ENCODE measurements around the gene RNF208. TPM values are rescaled to one million over a fixed set of nuclear protein-coding genes. Genes with fewer than 3 reads are reported as not detected.

RNF208 gene
- total RNA-seq, 1 donor from 2014 or later = 12.8 TPM

GRCh38 chr9:137229903-137230704 lies 8.1 kb upstream of the RNF208 start:
- Mint-ChIP-seq H3K9me3 (no peaks in the 10 kb centered on the region), H3K27me3 (peaks cover 2% of the 10 kb centered on the region), H3K36me3 (ENCODE audit: low read depth) (no peaks in the 10 kb centered on the region), H3K27ac (no peak overlapping the region), H3K4me3 (no peak overlapping the region), H3K4me1 (peaks cover 3% of the 10 kb centered on the region)
- no peak for DNase-seq
- intact Hi-C loops (cut with micrococcal nuclease) = no loop called here

DNA sequence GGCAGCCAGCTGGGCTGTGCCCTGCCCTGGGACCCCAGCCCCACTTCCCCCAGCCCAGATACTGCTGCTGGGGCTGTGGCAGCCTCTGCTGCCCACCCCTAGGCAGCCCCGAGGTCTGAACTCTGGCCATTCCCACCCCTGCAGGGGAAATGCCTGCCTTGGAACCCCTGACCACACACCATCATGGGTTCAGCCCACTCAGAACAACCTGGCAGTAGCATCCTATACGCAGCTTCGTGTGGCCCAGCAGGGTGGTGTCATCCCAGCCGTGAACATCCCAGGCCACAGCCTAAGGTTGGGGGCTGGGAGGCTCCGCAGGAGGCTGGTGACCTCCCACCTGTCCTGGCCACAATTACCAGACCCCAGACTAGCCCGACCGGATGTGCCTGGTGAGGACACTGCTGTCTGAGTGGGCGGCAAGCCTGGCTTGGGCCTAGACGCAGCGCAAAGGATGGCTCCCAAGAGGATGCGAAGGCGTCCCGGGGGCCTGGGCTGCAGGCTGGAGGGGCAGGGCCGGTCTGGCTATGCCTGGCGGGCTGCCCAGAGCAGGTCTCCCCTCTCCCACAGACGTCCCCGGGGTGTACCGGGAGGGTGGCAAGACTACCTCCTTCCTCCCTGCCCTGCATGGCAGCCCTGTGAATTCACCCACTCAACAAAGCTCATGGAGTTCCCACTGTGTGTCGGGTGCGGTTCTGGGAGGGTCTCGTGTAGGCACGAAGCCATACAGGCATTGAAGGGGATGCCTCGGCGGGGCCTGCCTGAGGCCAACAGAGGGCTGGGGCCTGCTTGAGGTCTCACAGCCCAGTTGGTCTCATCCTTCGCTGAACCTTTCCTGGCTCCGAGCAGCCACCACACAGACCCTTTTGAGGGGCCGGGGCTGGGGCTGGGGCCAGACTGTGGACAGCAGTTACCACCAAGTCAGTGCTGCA lies 7.2 kb upstream of the RNF208 start:
- no peaks in the 10 kb centered on the region for H3K9me3 Mint-ChIP-seq
- H3K27me3 Mint-ChIP-seq = peaks cover 2% of the 10 kb centered on the region
- no peaks in the 10 kb centered on the region for H3K36me3 Mint-ChIP-seq (ENCODE audit: low read depth)
- intact Hi-C loops (cut with micrococcal nuclease) = no loop called here
- no peak for DNase-seq
- H3K27ac Mint-ChIP-seq = no peak overlapping the region
- H3K4me1 Mint-ChIP-seq = peaks cover 3% of the 10 kb centered on the region
- H3K4me3 Mint-ChIP-seq = no peak overlapping the region

DNA sequence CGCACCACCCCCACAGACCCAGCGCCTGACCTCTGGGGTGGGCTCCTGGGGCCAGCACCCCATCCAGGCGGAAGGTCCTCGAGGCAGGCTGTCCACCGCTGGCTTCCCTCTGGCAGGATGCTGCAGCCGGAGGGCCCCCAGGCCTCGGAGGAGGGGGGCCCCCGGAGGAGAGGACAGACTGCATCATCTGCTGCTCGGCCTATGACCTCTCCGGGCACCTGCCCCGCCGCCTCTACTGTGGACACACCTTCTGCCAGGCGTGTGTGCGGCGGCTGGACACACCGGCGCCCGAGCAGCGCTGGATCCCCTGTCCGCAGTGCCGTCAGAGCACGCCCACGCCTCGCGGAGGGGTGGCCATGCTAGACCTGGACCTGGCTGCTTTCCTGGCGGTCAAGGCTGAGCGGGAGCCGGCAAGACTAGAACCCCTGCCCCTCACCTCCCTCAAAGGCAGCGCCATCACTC lies 6.5 kb upstream of the RNF208 start:
- peaks cover 4% of the 10 kb centered on the region for H3K4me1 Mint-ChIP-seq
- DNase-seq = no peak
- peaks cover 2% of the 10 kb centered on the region for H3K27me3 Mint-ChIP-seq
- no peak overlapping the region for H3K4me3 Mint-ChIP-seq
- no peaks in the 10 kb centered on the region for H3K9me3 Mint-ChIP-seq
- no peak overlapping the region for H3K27ac Mint-ChIP-seq
- intact Hi-C loops (cut with micrococcal nuclease) = no loop called here
- no peaks in the 10 kb centered on the region for H3K36me3 Mint-ChIP-seq (ENCODE audit: low read depth)

DNA sequence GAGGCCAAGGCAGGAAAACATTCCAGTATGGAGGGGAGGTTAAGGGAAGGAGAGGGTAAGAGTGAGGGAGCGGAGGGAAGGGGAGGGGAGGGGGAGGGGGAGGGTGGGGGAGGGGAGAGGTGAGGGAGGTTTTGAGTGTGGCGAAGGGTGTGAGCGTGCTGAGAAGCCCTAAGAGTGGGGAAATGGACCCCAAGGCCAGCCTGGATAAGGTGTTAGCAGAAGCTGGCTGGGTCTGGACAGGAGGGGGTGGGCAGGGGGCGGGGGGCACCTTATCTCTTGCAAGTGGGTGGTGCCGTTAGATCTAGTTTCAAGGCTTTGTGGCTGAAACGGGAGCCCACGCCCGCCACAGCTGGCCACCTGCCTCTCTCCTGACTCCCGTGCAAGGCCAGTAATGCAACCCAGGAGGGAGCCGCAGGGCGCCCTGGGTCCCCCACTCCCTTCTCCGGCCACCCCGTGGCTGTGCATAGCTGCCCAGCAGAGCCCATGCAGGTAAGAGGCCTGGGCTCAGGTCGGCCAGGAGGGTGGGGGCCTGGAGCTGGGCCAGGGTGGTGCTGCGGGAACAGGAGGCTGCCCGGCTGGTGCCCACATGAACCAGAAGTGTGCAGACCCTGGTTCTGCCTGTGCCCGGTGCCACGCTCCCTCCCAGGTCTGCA lies 5.9 kb upstream of the RNF208 start:
- no peak for DNase-seq
- intact Hi-C loops (cut with micrococcal nuclease) = loop anchor here (1.0 kb wide), 1 partner anchor 110 kb away; no protein-coding TSS in a partner anchor
- no peaks in the 10 kb centered on the region for H3K9me3 Mint-ChIP-seq

DNA sequence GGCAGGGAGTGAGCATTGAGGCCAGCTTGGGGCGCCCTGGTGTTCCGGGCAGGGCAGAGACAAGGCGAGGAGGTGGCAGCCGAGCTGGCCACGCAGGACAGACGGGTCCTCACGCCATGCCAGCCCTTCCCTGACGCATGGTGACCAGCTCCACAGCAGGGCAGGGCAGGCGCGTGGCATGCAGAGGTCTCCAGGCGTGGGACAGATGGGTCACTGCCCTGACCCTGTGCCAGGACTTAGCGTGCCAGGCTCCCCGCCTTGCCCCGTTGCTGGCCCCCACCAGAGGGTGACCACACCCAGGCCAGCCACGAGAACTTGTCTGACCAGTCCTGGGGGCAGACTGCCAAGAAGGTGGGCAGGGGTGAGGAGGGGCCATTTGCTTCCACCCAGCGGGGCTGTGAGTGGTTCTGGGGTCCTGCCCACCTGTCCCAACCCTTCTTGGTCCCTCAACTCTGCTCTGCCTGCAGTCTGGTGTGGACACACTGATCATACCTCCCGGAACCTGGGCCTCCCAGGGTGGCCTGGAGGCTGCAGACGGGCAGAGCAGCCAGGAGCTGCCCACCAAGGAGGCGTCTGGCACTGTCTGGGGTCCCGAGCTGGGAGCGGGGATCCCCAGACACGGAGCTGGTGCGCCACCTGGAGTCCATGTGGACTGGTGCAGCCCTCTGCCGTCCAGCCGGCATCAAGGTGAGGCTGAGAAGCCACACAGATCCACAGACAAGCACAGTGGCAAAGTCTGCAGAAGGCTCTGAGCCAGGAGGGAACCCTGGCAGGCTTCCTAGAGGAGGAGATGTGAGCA lies 5.2 kb upstream of the RNF208 start, which contains the start of gene RNF224:
RNF224 (plus strand) TSS at position 449 of the 799 bp plus-strand sequence. CDS start 834 bp downstream, outside the sequence.
- intact Hi-C loops (cut with micrococcal nuclease) = loop anchor here (1.0 kb wide), 1 partner anchor 109 kb away; no protein-coding TSS in a partner anchor

More for the DNA sequence above, 5.9 kb upstream of the RNF208 start:
- peaks cover 5% of the 10 kb centered on the region for H3K4me1 Mint-ChIP-seq
- no peak overlapping the region for H3K4me3 Mint-ChIP-seq
- peaks cover 2% of the 10 kb centered on the region for H3K27me3 Mint-ChIP-seq
- peak overlapping the region; percentile 55 for H3K27ac Mint-ChIP-seq
- no peaks in the 10 kb centered on the region for H3K36me3 Mint-ChIP-seq (ENCODE audit: low read depth)

GRCh38 chr9:137226338-137227053 lies 4.5 kb upstream of the RNF208 start:
- H3K27me3 Mint-ChIP-seq = peaks cover 2% of the 10 kb centered on the region
- no peak for DNase-seq
- H3K4me3 Mint-ChIP-seq = no peak overlapping the region
- H3K36me3 Mint-ChIP-seq (ENCODE audit: low read depth) = no peaks in the 10 kb centered on the region
- no peaks in the 10 kb centered on the region for H3K9me3 Mint-ChIP-seq
- H3K4me1 Mint-ChIP-seq = peaks cover 6% of the 10 kb centered on the region
- no peak overlapping the region for H3K27ac Mint-ChIP-seq
- intact Hi-C loops (cut with micrococcal nuclease) = loop anchor here (1.0 kb wide), 1 partner anchor 108 kb away; no protein-coding TSS in a partner anchor

More for the DNA sequence above, 5.2 kb upstream of the RNF208 start, which contains the start of gene RNF224:
- H3K27ac Mint-ChIP-seq = peak within 1 kb of the TSS; percentile 55
- no peaks in the 10 kb centered on the region for H3K36me3 Mint-ChIP-seq (ENCODE audit: low read depth)
- no peak within 1 kb of the TSS for H3K4me3 Mint-ChIP-seq
- DNase-seq = peak; percentile 95
- peaks cover 6% of the 10 kb centered on the region for H3K4me1 Mint-ChIP-seq
- H3K27me3 Mint-ChIP-seq = peaks cover 2% of the 10 kb centered on the region
- H3K9me3 Mint-ChIP-seq = no peaks in the 10 kb centered on the region

- H3K36me3 Mint-ChIP-seq (ENCODE audit: low read depth) = no peaks in the 10 kb centered on the region
- no peak for DNase-seq
- no peaks in the 10 kb centered on the region for H3K9me3 Mint-ChIP-seq
- intact Hi-C loops (cut with micrococcal nuclease) = no loop called here
- peaks cover 2% of the 10 kb centered on the region for H3K27me3 Mint-ChIP-seq
- no peak overlapping the region for H3K4me3 Mint-ChIP-seq
- H3K4me1 Mint-ChIP-seq = peaks cover 6% of the 10 kb centered on the region
- H3K27ac Mint-ChIP-seq = no peak overlapping the region
Measured at GRCh38 chr9:137225699-137226331, 3.8 kb upstream of the RNF208 start.

DNA sequence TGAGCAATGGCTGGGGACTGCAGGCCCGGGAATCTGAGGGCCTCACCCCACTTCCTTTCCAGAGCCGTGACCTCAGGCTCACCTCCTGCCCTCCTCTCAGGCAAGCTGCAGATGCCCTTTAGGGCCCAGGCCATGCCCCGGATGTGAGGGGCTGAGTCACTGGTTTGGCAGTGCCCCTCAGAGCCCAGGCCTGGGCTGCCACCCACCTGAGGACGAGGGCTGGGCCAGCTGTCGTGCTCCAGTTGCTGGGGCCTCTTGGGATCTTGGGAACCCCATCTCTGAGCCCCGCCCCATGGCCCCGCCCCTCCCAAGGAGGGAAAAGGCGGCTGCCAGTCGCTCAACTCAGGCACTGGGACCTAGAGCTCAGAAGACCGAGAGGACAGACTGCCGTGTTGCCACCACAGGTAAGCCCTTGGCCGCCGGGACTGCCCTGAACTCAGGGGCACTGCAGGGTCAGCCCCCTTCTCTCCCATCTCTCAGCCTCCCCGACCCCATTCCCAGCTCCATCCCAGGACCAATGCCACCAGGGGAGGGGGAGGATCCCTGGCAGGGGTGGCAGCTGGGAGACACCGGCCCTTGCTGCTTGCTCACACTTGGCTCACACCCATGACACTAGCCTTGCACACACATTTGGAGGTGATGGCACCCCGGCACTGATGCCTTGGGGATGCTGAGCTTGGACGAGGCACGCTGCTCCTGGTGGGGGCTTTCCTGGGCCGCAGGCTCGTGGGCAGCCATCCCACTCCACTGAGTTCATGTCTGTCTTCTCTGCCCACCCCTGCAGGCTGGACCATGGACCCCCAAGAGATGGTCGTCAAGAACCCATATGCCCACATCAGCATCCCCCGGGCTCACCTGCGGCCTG lies 3.0 kb upstream of the RNF208 start, which contains the start of gene CYSRT1:
CYSRT1 (plus strand) TSS at position 345 of the 865 bp plus-strand sequence; CDS start at position 793, 448 bp downstream.
- H3K27ac Mint-ChIP-seq = peak within 1 kb of the TSS; percentile 90
- H3K27me3 Mint-ChIP-seq = peaks cover 2% of the 10 kb centered on the region
- H3K36me3 Mint-ChIP-seq (ENCODE audit: low read depth) = no peaks in the 10 kb centered on the region
- intact Hi-C loops (cut with micrococcal nuclease) = no loop called here
- peak; percentile 75 for DNase-seq
- no peaks in the 10 kb centered on the region for H3K9me3 Mint-ChIP-seq
- peak within 1 kb of the TSS; percentile 88 for H3K4me3 Mint-ChIP-seq
- peaks cover 6% of the 10 kb centered on the region for H3K4me1 Mint-ChIP-seq

DNA sequence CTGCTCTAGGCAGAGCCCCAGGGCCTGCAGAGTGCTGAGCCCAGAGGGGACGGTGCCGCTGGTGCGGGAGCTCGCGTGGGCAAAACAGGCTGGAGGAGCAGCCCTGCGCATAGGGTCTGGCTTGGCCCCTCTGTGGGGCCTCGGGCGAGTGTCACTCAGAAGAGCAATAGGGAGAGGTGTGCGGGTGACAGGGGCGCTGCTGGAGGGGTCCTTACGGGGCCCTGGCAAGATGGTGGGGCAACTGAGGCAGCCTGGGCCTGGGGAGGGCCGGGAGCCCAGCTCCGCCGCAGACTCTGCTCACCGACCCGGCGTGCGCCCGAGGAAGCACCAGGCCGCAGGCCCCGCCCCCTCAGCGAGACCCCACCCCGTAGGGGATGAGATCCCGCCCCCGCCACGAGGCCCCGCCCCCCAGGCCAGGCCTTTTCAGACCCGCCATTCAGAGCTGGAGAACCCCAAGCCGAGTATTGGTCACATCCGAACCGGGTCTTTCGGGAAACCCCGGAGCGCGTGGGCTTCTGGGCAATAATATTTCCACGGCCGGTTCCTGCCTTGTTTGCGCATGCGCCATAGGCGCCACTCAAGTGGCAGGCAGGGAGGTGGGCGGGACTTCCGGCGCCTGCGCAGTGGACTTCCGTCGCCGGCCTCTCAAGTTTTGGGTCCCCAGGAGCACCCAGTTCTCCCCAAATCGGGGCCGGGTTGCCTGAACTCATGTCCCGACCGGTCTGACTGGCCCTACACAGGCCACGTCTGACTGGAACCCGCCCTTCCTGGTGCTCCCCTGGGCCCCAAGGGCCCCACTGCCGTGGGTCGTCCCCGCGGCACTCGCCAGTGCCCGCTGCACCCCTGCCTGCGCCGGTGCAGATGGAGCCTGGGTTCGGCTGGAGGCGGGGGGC lies 1.3 kb upstream of the RNF208 start:
- intact Hi-C loops (cut with micrococcal nuclease) = loop anchor here (1.0 to 2.0 kb wide), 6 partner anchors 18 to 137 kb away; partner anchors contain the start of genes ANAPC2, MAN1B1, NDOR1 and SSNA1
- H3K36me3 Mint-ChIP-seq (ENCODE audit: low read depth) = no peaks in the 10 kb centered on the region
- no peaks in the 10 kb centered on the region for H3K9me3 Mint-ChIP-seq

DNA sequence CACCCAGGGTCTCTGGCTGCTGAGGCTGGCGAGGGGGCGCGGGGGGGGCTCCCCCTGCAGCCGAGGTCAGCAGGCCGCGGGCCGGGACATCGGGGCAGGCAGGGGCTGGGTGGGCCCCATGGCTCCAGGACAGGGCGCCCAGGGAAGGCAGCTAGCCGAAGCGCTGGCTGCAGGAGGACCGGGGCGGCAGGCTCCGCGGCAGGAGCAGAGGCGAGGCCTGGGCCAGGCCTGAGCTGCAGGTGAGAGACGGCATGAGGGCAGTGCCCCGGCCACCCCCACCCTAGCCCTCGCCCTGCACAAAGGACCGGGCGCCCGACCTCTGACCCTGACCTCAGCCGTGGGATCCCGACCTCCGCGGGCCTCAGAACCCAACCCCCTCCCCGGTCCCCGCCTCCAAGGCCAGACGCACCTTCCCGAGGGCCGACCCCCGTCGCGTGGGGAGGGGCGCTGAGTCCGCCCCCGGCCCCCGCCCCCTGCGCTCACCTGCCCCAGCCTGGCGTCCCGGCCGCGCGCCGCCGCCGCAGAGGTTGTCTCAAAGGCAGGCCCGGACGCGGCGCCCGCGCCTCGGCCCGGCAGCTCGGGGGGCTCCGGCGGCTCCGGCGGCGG lies 431 bp downstream of the RNF208 start:
- Mint-ChIP-seq H3K4me1 (peaks cover 4% of the 10 kb centered on the region), H3K27ac (no peak overlapping the region), H3K27me3 (no peaks in the 10 kb centered on the region), H3K4me3 (no peak overlapping the region), H3K9me3 (no peaks in the 10 kb centered on the region), H3K36me3 (ENCODE audit: low read depth) (no peaks in the 10 kb centered on the region)
- no peak for DNase-seq
- intact Hi-C loops (cut with micrococcal nuclease) = loop anchor here (2.0 kb wide), 1 partner anchor 93 kb away; no protein-coding TSS in a partner anchor

More for the DNA sequence above, 1.3 kb upstream of the RNF208 start:
- peak overlapping the region; percentile 88 for H3K4me3 Mint-ChIP-seq
- H3K4me1 Mint-ChIP-seq = peaks cover 6% of the 10 kb centered on the region
- H3K27ac Mint-ChIP-seq = peak overlapping the region; percentile 90
- peak; percentile 99 for DNase-seq
- peaks cover 2% of the 10 kb centered on the region for H3K27me3 Mint-ChIP-seq

Measured in activated CD4-positive, alpha-beta T cell treated with anti-CD3 and anti-CD28 coated beads, Interleukin-2, amount 10 ng/mL, durations not matched to agents 24 days and 14 days (primary cell).